GM23338 (cell line): ENCODE measurements around the gene IZUMO4. TPM values are rescaled to one million over a fixed set of nuclear protein-coding genes. Genes with fewer than 3 reads are reported as not detected.

ENCODE experiments used
- ATAC-seq: fragments of 200-7000 bp; cut with Tn5 transposase; 3 replicates; pipeline ENCODE4 v1.9.1; 2020
- DNase-seq: peaks from one replicate; pipeline ENCODE4 v3.0.0-alpha.2; 2015; ENCODE audit warnings: low spot score
- H2AFZ ChIP-seq: fragments of 200-600 bp; sonication (generic); 2 replicates; pipeline ENCODE4 v1.8.0; 2016; ENCODE audit warnings: antibody characterized with exemption, mild to moderate bottlenecking, moderate library complexity
- H3F3A ChIP-seq: fragments of 200-600 bp; sonication (generic); replicated peaks from 2 replicates; pipeline ENCODE4 v1.8.0; 2017; ENCODE audit warnings: antibody characterized with exemption, mixed run types, low read depth
- H3K27ac ChIP-seq: fragments of 200-600 bp; sonication (generic); 2 replicates; pipeline ENCODE4 v1.6.1; 2016; ENCODE audit warnings: low read depth
- H3K27me3 ChIP-seq: fragments of 200-600 bp; sonication (generic); 2 replicates; pipeline ENCODE4 v1.8.0; 2016; ENCODE audit warnings: mild to moderate bottlenecking, mixed run types, moderate library complexity; ENCODE audit not compliant: insufficient read depth
- H3K36me3 ChIP-seq: fragments of 200-600 bp; sonication (generic); 2 replicates; pipeline ENCODE4 v1.8.0; 2016; ENCODE audit warnings: mild to moderate bottlenecking; ENCODE audit not compliant: insufficient read depth
- H3K4me1 ChIP-seq: fragments of 200-600 bp; sonication (generic); 2 replicates; pipeline ENCODE4 v1.8.0; 2016; ENCODE audit warnings: mild to moderate bottlenecking, moderate library complexity; ENCODE audit not compliant: insufficient read depth
- H3K4me2 ChIP-seq: fragments of 200-600 bp; sonication (generic); 2 replicates; pipeline ENCODE4 v1.7.1; 2017; ENCODE audit warnings: mixed run types
- H3K4me3 ChIP-seq: fragments of 200-600 bp; sonication (generic); 2 replicates; pipeline ENCODE4 v1.6.1; 2016; ENCODE audit warnings: mixed run types
- H3K79me2 ChIP-seq: fragments of 200-600 bp; sonication (generic); replicated peaks from 2 replicates; pipeline ENCODE4 v1.8.0; 2017; ENCODE audit warnings: mild to moderate bottlenecking; ENCODE audit not compliant: insufficient read depth
- H3K9me2 ChIP-seq: fragments of 200-600 bp; sonication (generic); 2 replicates; pipeline ENCODE4 v1.8.0; 2017; ENCODE audit not compliant: insufficient read depth
- H4K20me1 ChIP-seq: fragments of 200-600 bp; sonication (generic); replicated peaks from 2 replicates; pipeline ENCODE4 v1.8.0; 2017; ENCODE audit warnings: mild to moderate bottlenecking; ENCODE audit not compliant: insufficient read depth
- H3K27ac Mint-ChIP-seq: 2 replicates; pipeline ENCODE4 v1.8.0; 2020; ENCODE audit warnings: inconsistent platforms, mild to moderate bottlenecking, moderate library complexity, mixed read lengths
- H3K27me3 Mint-ChIP-seq: 3 replicates; pipeline ENCODE4 v1.8.0; 2022; ENCODE audit warnings: low read depth, mild to moderate bottlenecking, moderate library complexity, mixed read lengths, inconsistent platforms; ENCODE audit not compliant: insufficient read depth, poor library complexity
- H3K36me3 Mint-ChIP-seq: 3 replicates; pipeline ENCODE4 v1.8.0; 2021; ENCODE audit warnings: low read depth, mild to moderate bottlenecking, inconsistent platforms, moderate library complexity, mixed read lengths
- H3K4me1 Mint-ChIP-seq: 3 replicates; pipeline ENCODE4 v1.8.0; 2020; ENCODE audit warnings: mild to moderate bottlenecking, inconsistent platforms, mixed read lengths
- H3K4me3 Mint-ChIP-seq: 3 replicates; pipeline ENCODE4 v1.8.0; 2021; ENCODE audit warnings: moderate library complexity, mild to moderate bottlenecking, inconsistent platforms, mixed read lengths
- H3K9me3 Mint-ChIP-seq: 3 replicates; pipeline ENCODE4 v1.8.0; 2020; ENCODE audit warnings: moderate library complexity, mild to moderate bottlenecking, inconsistent platforms, mixed read lengths
- CREB1 ChIP-seq: fragments of 250-450 bp; sonication (Bioruptor Pico); IDR thresholded peaks from 2 replicates; pipeline ENCODE4 v1.5.0; 2020; ENCODE audit warnings: low read depth, mild to moderate bottlenecking, moderate library complexity
- CTCF ChIP-seq, 2 experiments: fragments of 200-600 bp in 1 of 2; sonication (generic) in 1 of 2; conservative IDR thresholded peaks; 2 replicates each; pipeline versions ENCODE4 v1.5.1 to v1.6.1; 2016 to 2017; ENCODE audit warnings: antibody characterized with exemption in 2 of 2, low read depth in 2 of 2, mild to moderate bottlenecking in 2 of 2, moderate library complexity in 1 of 2
- ETS1 ChIP-seq: IDR thresholded peaks from 2 replicates; pipeline ENCODE4 v1.6.1; 2016; ENCODE audit warnings: antibody characterized with exemption
- EZH2 ChIP-seq: fragments of 200-600 bp; sonication (generic); IDR thresholded peaks from one replicate; pipeline ENCODE4 v1.8.0; 2017; ENCODE audit warnings: antibody characterized with exemption, mild to moderate bottlenecking, low read depth; ENCODE audit not compliant: unreplicated experiment
- EZH2phosphoT487 ChIP-seq: fragments of 200-600 bp; sonication (generic); IDR thresholded peaks from one replicate; pipeline ENCODE4 v1.8.1; 2018; ENCODE audit warnings: antibody characterized with exemption; ENCODE audit not compliant: unreplicated experiment
- JUNB ChIP-seq: IDR thresholded peaks from one replicate; pipeline ENCODE4 v1.6.1; 2016; ENCODE audit warnings: antibody characterized with exemption; ENCODE audit not compliant: unreplicated experiment
- NANOG ChIP-seq: IDR thresholded peaks from 2 replicates; pipeline ENCODE4 v1.6.1; 2016; ENCODE audit warnings: antibody characterized with exemption, borderline replicate concordance
- POLR2AphosphoS5 ChIP-seq: IDR thresholded peaks from 2 replicates; pipeline ENCODE4 v1.6.1; 2016; ENCODE audit warnings: antibody characterized with exemption, low read depth
- REST ChIP-seq: IDR thresholded peaks from one replicate; pipeline ENCODE4 v1.6.1; 2018; ENCODE audit warnings: antibody characterized with exemption; ENCODE audit not compliant: unreplicated experiment
- STAT1 ChIP-seq: IDR thresholded peaks from one replicate; pipeline ENCODE4 v1.6.1; 2016; ENCODE audit warnings: antibody characterized with exemption; ENCODE audit not compliant: unreplicated experiment
- ZNF114 ChIP-seq: fragments of 250-450 bp; sonication (Bioruptor Pico); IDR thresholded peaks from 2 replicates; pipeline ENCODE4 v1.5.0; 2020; ENCODE audit warnings: mild to moderate bottlenecking, moderate library complexity
- ZNF331 ChIP-seq: fragments of 250-450 bp; sonication (Bioruptor Pico); IDR thresholded peaks from 2 replicates; pipeline ENCODE4 v1.5.0; 2020; ENCODE audit warnings: low read depth, mild to moderate bottlenecking, moderate library complexity
- ZNF462 ChIP-seq: fragments of 250-450 bp; sonication (Bioruptor Pico); IDR thresholded peaks from 2 replicates; pipeline ENCODE4 v1.5.0; 2020; ENCODE audit warnings: mild to moderate bottlenecking, moderate library complexity
- polyA plus RNA-seq: library from polyadenylated mRNA; unstranded; fragments of >200 nt; fragmentation: Nextera tagmentation; extraction: Ambion mirVana; gene quantifications from 2 replicates; pipeline ENCODE4 v1.2.1, GENCODE V29; 2016
- total RNA-seq: library from RNA; depleted of rRNA; stranded (reverse); fragments of >200 nt; shearing (Covaris generic); gene quantifications from 2 replicates; pipeline ENCODE4 v1.2.3, GENCODE V29; 2014

The IZUMO4 gene
- total and polyA plus RNA-seq, 2 experiments from 2014 or later = 0.57 to 2.2 TPM

- no peak overlapping the region for H3K27ac Mint-ChIP-seq
- no peaks in the 10 kb centered on the region for H3K27me3 ChIP-seq
- H3K4me2 ChIP-seq = no peak overlapping the region
- no peak for ATAC-seq
- DNase-seq = no peak
- no peak overlapping the region for H3K4me3 ChIP-seq
- H4K20me1 ChIP-seq = no peaks in the 10 kb centered on the region
- TF ChIP-seq REST = no peak
- no peak for TF ChIP-seq EZH2
- TF ChIP-seq ZNF462 = no peak
- no peak for TF ChIP-seq CREB1
- no peak for TF ChIP-seq POLR2AphosphoS5
- TF ChIP-seq EZH2phosphoT487 = no peak
- no peak for TF ChIP-seq STAT1
- no peak for TF ChIP-seq ETS1
- TF ChIP-seq ZNF114 (CRISPR knock-in tag) = no peak
- TF ChIP-seq ZNF331 (CRISPR knock-in tag) = no peak
- TF ChIP-seq JUNB = no peak
- TF ChIP-seq CTCF (conservative IDR thresholded peaks at IDR 0.05; ENCODE audit: low read depth in 2 of 2) = no peak
- no peak for TF ChIP-seq NANOG
- no peak overlapping the region for H2AFZ ChIP-seq
- H3K79me2 ChIP-seq = no peaks in the 10 kb centered on the region
- H3K27me3 Mint-ChIP-seq = peaks cover 4% of the 10 kb centered on the region
- H3K4me3 Mint-ChIP-seq = no peak overlapping the region
- H3K27ac ChIP-seq = no peak overlapping the region
- H3K36me3 Mint-ChIP-seq = no peaks in the 10 kb centered on the region
- peaks cover 4% of the 10 kb centered on the region; the same call in 1 of the 3 replicates for H3K4me1 Mint-ChIP-seq
- no peaks in the 10 kb centered on the region for H3K36me3 ChIP-seq
- H3K4me1 ChIP-seq = no peaks in the 10 kb centered on the region
- H3K9me3 Mint-ChIP-seq = no peaks in the 10 kb centered on the region
- H3K9me2 ChIP-seq = no peaks in the 10 kb centered on the region
- H3F3A ChIP-seq = peaks cover 3% of the 10 kb centered on the region; the same call in 1 of the 2 replicates
Measured at GRCh38 chr19:2081873-2082810, 14.6 kb upstream of the IZUMO4 start.
